Measurements from ENCODE around the gene OSBP2. TPM values are rescaled to one million over a fixed set of nuclear protein-coding genes. Genes with fewer than 3 reads are reported as not detected.
"Not testable (repeated sequence)": the region's sequence is repeated elsewhere in the genome, so short reads cannot be mapped to it uniquely, and the experiment has no call there.

Gene OSBP2
- total and polyA plus RNA-seq, 4 donors = 0.18 to 3.9 (median 0.88) TPM

DNA sequence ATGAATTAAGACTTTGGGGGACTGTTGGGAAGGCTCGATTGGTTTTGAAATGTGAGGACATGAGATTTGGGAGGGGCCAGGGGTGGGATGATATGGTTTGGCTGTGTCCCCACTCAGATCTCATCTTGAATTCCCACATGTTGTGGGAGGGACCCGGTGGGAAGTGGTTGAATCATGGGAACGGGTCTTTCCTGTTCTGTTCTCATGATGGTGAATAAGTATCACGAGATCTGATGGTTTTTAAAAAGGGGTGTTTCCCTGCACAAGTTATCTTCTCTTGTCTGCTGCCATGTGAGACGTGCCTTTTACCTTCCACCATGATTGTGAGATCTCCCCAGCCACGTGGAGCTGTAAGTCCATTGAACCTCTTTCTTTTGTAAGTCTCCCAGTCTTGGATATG, 82.5 kb downstream of the OSBP2 start:
- H3K36me3 ChIP-seq (ENCODE audit: control insufficient read depth in 1 of 2, insufficient read depth in 2 of 2, low read length in 1 of 2); H3K9me3 ChIP-seq (ENCODE audit: control insufficient read depth, low read length); H3K27ac ChIP-seq (ENCODE audit: low read depth in 1 of 2, low read length in 2 of 2); ATAC-seq (ENCODE audit: low FRiP score); intact Hi-C loops (cut with DNase I); DNase-seq; H3K4me3 ChIP-seq (ENCODE audit: low read length in 2 of 2); H3K27me3 ChIP-seq (ENCODE audit: control insufficient read depth in 1 of 2, insufficient read depth in 2 of 2, low read length in 1 of 2); H3K4me1 ChIP-seq (ENCODE audit: control insufficient read depth in 1 of 2, insufficient read depth in 2 of 2, low read length in 2 of 2): not testable (repeated sequence)
- WGBS, 2 donors = 82 to 85% methylated on average over 6 of the region's 6 CpGs

DNA sequence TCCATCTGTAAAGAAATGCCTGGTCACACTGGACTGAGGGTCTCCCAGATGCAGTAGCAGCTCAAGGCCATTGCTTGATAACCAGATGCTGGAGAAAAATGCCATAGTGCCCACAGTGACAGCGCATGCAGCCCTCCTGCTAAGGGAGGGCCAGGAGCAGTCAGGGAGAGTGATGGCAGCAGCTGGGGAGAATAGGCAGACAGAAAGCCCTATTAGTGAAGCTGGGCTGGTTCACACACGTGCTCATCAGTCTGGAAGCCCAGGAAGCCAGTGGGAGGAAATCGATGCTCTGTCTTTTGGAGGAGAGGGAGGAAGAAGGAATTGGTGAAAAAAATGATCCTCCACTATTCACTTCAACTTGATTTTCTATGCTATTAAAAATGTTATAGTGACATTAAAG, 82.9 kb downstream of the OSBP2 start:
- DNase-seq = no peak
- Histone ChIP-seq H3K9me3 (ENCODE audit: control insufficient read depth, low read length) (no peaks in the 10 kb centered on the region), H3K27me3 (ENCODE audit: control insufficient read depth in 1 of 2, insufficient read depth in 2 of 2, low read length in 1 of 2) (no peaks in the 10 kb centered on the region), H3K27ac (ENCODE audit: low read depth in 1 of 2, low read length in 2 of 2) (no peak overlapping the region), H3K36me3 (ENCODE audit: control insufficient read depth in 1 of 2, insufficient read depth in 2 of 2, low read length in 1 of 2) (no peaks in the 10 kb centered on the region), H3K4me1 (ENCODE audit: control insufficient read depth in 1 of 2, insufficient read depth in 2 of 2, low read length in 2 of 2) (no peaks in the 10 kb centered on the region), H3K4me3 (ENCODE audit: low read length in 2 of 2) (no peak overlapping the region)
- intact Hi-C loops (cut with DNase I) = no loop called here
- ATAC-seq (ENCODE audit: low FRiP score) = no peak
- WGBS, 2 donors = 69 to 75% methylated on average over 3 of the region's 3 CpGs

GRCh38 chr22:30778261-30778660, 83.6 kb downstream of the OSBP2 start:
- no peak for DNase-seq
- ATAC-seq (ENCODE audit: low FRiP score) = no peak
- no peaks in the 10 kb centered on the region for H3K4me1 ChIP-seq (ENCODE audit: control insufficient read depth in 1 of 2, insufficient read depth in 2 of 2, low read length in 2 of 2)
- intact Hi-C loops (cut with DNase I) = no loop called here
- H3K9me3 ChIP-seq (ENCODE audit: control insufficient read depth, low read length) = no peaks in the 10 kb centered on the region
- no peak overlapping the region for H3K27ac ChIP-seq (ENCODE audit: low read depth in 1 of 2, low read length in 2 of 2)
- no peaks in the 10 kb centered on the region for H3K27me3 ChIP-seq (ENCODE audit: control insufficient read depth in 1 of 2, insufficient read depth in 2 of 2, low read length in 1 of 2)
- WGBS, 2 donors = 81 to 86% methylated on average over 5 of the region's 5 CpGs
- H3K4me3 ChIP-seq (ENCODE audit: low read length in 2 of 2) = no peak overlapping the region
- H3K36me3 ChIP-seq (ENCODE audit: control insufficient read depth in 1 of 2, insufficient read depth in 2 of 2, low read length in 1 of 2) = no peaks in the 10 kb centered on the region

GRCh38 chr22:30780026-30780425, 85.4 kb downstream of the OSBP2 start:
- ATAC-seq (ENCODE audit: low FRiP score) = no peak
- Histone ChIP-seq H3K9me3 (ENCODE audit: control insufficient read depth, low read length) (no peaks in the 10 kb centered on the region), H3K4me1 (ENCODE audit: control insufficient read depth in 1 of 2, insufficient read depth in 2 of 2, low read length in 2 of 2) (no peaks in the 10 kb centered on the region), H3K27ac (ENCODE audit: low read depth in 1 of 2, low read length in 2 of 2) (no peak overlapping the region), H3K4me3 (ENCODE audit: low read length in 2 of 2) (no peak overlapping the region), H3K27me3 (ENCODE audit: control insufficient read depth in 1 of 2, insufficient read depth in 2 of 2, low read length in 1 of 2) (no peaks in the 10 kb centered on the region), H3K36me3 (ENCODE audit: control insufficient read depth in 1 of 2, insufficient read depth in 2 of 2, low read length in 1 of 2) (no peaks in the 10 kb centered on the region)
- WGBS, 2 donors = 77 to 78% methylated on average over 12 of the region's 12 CpGs
- no peak for DNase-seq
- intact Hi-C loops (cut with DNase I) = no loop called here

DNA sequence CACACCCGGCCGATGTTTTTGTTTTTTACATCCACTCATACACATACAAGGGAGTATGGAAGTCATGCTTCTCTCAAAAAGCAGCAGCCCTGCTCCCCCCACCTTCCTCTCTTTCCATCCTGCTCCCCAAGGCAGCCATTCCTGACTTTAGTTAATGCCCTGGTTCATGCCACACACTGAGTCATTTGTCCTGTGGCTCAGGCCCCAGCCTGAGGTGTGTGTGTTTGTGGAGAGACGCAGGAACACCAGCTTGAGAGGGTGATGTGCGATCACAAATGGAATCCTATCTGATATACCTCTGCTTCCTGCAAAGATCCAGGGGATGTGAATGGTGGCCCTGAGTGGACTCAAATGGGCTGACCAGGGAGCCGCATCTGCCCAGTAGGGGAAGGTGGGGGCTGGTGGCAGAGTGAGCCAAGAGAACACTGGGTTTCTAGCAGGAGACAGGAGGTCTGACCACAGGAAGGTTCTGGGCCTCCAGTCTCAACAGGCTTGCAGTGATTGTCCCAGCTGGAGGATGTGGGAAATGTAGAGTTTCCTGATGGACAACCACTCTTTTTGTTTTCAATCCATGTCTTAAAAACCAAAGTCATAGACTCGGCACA, 86.7 kb downstream of the OSBP2 start:
- intact Hi-C loops (cut with DNase I) = no loop called here
- ATAC-seq (ENCODE audit: low FRiP score) (no peak), DNase-seq (no peak)
- Histone ChIP-seq H3K27ac (ENCODE audit: low read depth in 1 of 2, low read length in 2 of 2) (no peak overlapping the region), H3K4me3 (ENCODE audit: low read length in 2 of 2) (no peak overlapping the region), H3K36me3 (ENCODE audit: control insufficient read depth in 1 of 2, insufficient read depth in 2 of 2, low read length in 1 of 2) (no peaks in the 10 kb centered on the region), H3K9me3 (ENCODE audit: control insufficient read depth, low read length) (no peaks in the 10 kb centered on the region), H3K4me1 (ENCODE audit: control insufficient read depth in 1 of 2, insufficient read depth in 2 of 2, low read length in 2 of 2) (no peaks in the 10 kb centered on the region), H3K27me3 (ENCODE audit: control insufficient read depth in 1 of 2, insufficient read depth in 2 of 2, low read length in 1 of 2) (no peaks in the 10 kb centered on the region)
- 92 to 94% methylated on average over 6 of the region's 6 CpGs for WGBS, 2 donors

- DNase-seq = no peak
- H3K4me3 ChIP-seq (ENCODE audit: low read length in 2 of 2) = no peak overlapping the region
- H3K27me3 ChIP-seq (ENCODE audit: control insufficient read depth in 1 of 2, insufficient read depth in 2 of 2, low read length in 1 of 2) = no peaks in the 10 kb centered on the region
- no peak overlapping the region for H3K27ac ChIP-seq (ENCODE audit: low read depth in 1 of 2, low read length in 2 of 2)
- H3K9me3 ChIP-seq (ENCODE audit: control insufficient read depth, low read length) = no peaks in the 10 kb centered on the region
- ATAC-seq (ENCODE audit: low FRiP score) = no peak
- H3K36me3 ChIP-seq (ENCODE audit: control insufficient read depth in 1 of 2, insufficient read depth in 2 of 2, low read length in 1 of 2) = no peaks in the 10 kb centered on the region
- intact Hi-C loops (cut with DNase I) = no loop called here
- WGBS, 2 donors = 69 to 71% methylated on average over 5 of the region's 5 CpGs
- no peaks in the 10 kb centered on the region for H3K4me1 ChIP-seq (ENCODE audit: control insufficient read depth in 1 of 2, insufficient read depth in 2 of 2, low read length in 2 of 2)
Observed at GRCh38 chr22:30782613-30783012, 87.9 kb downstream of the OSBP2 start.

DNA sequence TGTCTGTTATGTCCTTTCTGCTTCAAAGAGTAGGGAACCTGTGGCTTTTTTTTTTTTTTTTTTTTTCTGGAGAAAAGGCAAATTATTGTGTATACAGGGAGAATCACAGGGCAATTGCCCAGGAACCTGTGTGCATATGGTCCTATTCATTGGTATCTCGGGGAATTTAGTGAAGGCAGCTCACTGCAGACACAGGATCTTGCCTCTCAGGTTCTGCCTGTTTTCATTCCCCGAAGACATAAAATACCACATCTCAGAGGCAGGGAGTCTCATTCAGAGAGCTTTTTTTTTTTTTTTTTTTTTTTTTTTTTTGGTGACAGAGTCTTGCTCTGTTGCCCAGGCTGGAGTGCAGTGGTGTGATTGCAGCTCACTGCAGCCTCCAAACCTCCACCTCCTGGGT, 88.3 kb downstream of the OSBP2 start:
- ATAC-seq (ENCODE audit: low FRiP score) (no peak), DNase-seq (no peak)
- Histone ChIP-seq H3K27me3 (ENCODE audit: control insufficient read depth in 1 of 2, insufficient read depth in 2 of 2, low read length in 1 of 2) (no peaks in the 10 kb centered on the region), H3K4me1 (ENCODE audit: control insufficient read depth in 1 of 2, insufficient read depth in 2 of 2, low read length in 2 of 2) (no peaks in the 10 kb centered on the region), H3K4me3 (ENCODE audit: low read length in 2 of 2) (no peak overlapping the region), H3K9me3 (ENCODE audit: control insufficient read depth, low read length) (no peaks in the 10 kb centered on the region), H3K27ac (ENCODE audit: low read depth in 1 of 2, low read length in 2 of 2) (no peak overlapping the region), H3K36me3 (ENCODE audit: control insufficient read depth in 1 of 2, insufficient read depth in 2 of 2, low read length in 1 of 2) (no peaks in the 10 kb centered on the region)
- intact Hi-C loops (cut with DNase I) = no loop called here
- whole genome bisulfite sequencing, 2 donors = 89 to 91% methylated on average over 2 of the region's 2 CpGs

- Histone ChIP-seq H3K27ac (ENCODE audit: low read depth in 1 of 2, low read length in 2 of 2) (no peak overlapping the region), H3K4me1 (ENCODE audit: control insufficient read depth in 1 of 2, insufficient read depth in 2 of 2, low read length in 2 of 2) (no peaks in the 10 kb centered on the region), H3K9me3 (ENCODE audit: control insufficient read depth, low read length) (no peaks in the 10 kb centered on the region), H3K36me3 (ENCODE audit: control insufficient read depth in 1 of 2, insufficient read depth in 2 of 2, low read length in 1 of 2) (no peaks in the 10 kb centered on the region), H3K27me3 (ENCODE audit: control insufficient read depth in 1 of 2, insufficient read depth in 2 of 2, low read length in 1 of 2) (no peaks in the 10 kb centered on the region), H3K4me3 (ENCODE audit: low read length in 2 of 2) (no peak overlapping the region)
- DNase-seq (no peak), ATAC-seq (ENCODE audit: low FRiP score) (no peak)
- intact Hi-C loops (cut with DNase I) = no loop called here
- WGBS, 2 donors = 84 to 100% methylated on average over 2 of the region's 2 CpGs
Observed at GRCh38 chr22:30785527-30785926, 90.9 kb downstream of the OSBP2 start.

DNA sequence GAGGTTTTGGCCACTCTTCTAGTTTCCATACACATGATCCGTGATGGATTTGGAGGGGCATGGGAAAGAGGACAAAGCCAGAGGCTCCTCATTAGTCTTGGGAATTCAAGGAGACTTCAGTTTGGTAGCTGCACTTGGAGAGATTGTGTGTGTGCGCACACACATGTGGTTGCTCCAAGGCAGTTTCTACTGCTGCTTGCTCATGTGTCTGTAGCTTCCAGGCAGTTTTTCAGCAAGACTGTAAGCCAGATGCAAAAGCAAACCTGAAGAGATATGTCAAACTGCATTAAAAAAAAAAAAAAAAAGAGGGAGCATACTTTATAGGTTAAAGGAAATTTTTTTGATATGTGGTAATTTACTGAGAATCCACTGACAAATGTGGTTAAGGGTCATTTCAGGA, 95.7 kb downstream of the OSBP2 start:
- ATAC-seq (ENCODE audit: low FRiP score) (no peak), DNase-seq (no peak)
- H3K4me3 ChIP-seq (ENCODE audit: low read length in 2 of 2) = no peak overlapping the region
- no peaks in the 10 kb centered on the region for H3K9me3 ChIP-seq (ENCODE audit: control insufficient read depth, low read length)
- H3K36me3 ChIP-seq (ENCODE audit: control insufficient read depth in 1 of 2, insufficient read depth in 2 of 2, low read length in 1 of 2) = no peaks in the 10 kb centered on the region
- no peaks in the 10 kb centered on the region for H3K4me1 ChIP-seq (ENCODE audit: control insufficient read depth in 1 of 2, insufficient read depth in 2 of 2, low read length in 2 of 2)
- H3K27ac ChIP-seq (ENCODE audit: low read depth in 1 of 2, low read length in 2 of 2) = no peak overlapping the region
- H3K27me3 ChIP-seq (ENCODE audit: control insufficient read depth in 1 of 2, insufficient read depth in 2 of 2, low read length in 1 of 2) = no peaks in the 10 kb centered on the region
- 76 to 82% methylated on average over 2 of the region's 2 CpGs for WGBS, 2 donors
- intact Hi-C loops (cut with DNase I) = no loop called here

Data from aorta (tissue), 5 donors.